A673 (cell line): ENCODE measurements around the gene TAOK2. TPM values are rescaled to one million over a fixed set of nuclear protein-coding genes. Genes with fewer than 3 reads are reported as not detected.
"Not testable (repeated sequence)": the region's sequence is repeated elsewhere in the genome, so short reads cannot be mapped to it uniquely, and the experiment has no call there.

ENCODE experiments used
- BruUV-seq: library from RNA; stranded (reverse); fragments of 400-500 nt; replicated peaks from 2 replicates; lab custom pipeline; 2021; lab: Mats Ljungman, UMichigan
- CTCF ChIA-PET: fragments of 300-600 bp; sonication (Branson Sonifier 250); formaldehyde crosslinking; loops from one replicate; lab custom pipeline; 2022; ENCODE audit warnings: antibody characterized with exemption; lab: Charles Lee
- POLR2A ChIA-PET: fragments of 300-600 bp; sonication (Branson Sonifier 250); formaldehyde crosslinking; loops from one replicate; lab custom pipeline; 2022; ENCODE audit warnings: antibody characterized with exemption; ENCODE audit not compliant: low non-redundant PET; lab: Charles Lee
- DNase-seq: peaks from one replicate; pipeline ENCODE4 v3.0.0-alpha.2; 2015; ENCODE audit warnings: low spot score
- H3K27ac ChIP-seq: fragments of 200-600 bp; sonication (generic); 2 replicates; pipeline ENCODE4 v1.5.1; 2016; ENCODE audit warnings: mixed run types, low read depth, mild to moderate bottlenecking, mixed read lengths, antibody characterized with exemption, low read length; ENCODE audit not compliant: poor library complexity, severe bottlenecking
- H3K27me3 ChIP-seq: fragments of 200-600 bp; sonication (generic); replicated peaks from 2 replicates; pipeline ENCODE4 v1.6.1; 2017; ENCODE audit warnings: mixed run types, low read depth, mild to moderate bottlenecking, mixed read lengths, antibody characterized with exemption, low read length; ENCODE audit not compliant: insufficient read depth, poor library complexity
- H3K36me3 ChIP-seq: fragments of 200-600 bp; sonication (generic); 2 replicates; pipeline ENCODE4 v1.6.1; 2016; ENCODE audit warnings: mixed run types, mild to moderate bottlenecking, mixed read lengths, antibody characterized with exemption, low read length; ENCODE audit not compliant: insufficient read depth, poor library complexity, severe bottlenecking
- H3K4me1 ChIP-seq: fragments of 200-600 bp; sonication (generic); 2 replicates; pipeline ENCODE4 v1.6.1; 2017; ENCODE audit warnings: mixed run types, mild to moderate bottlenecking, mixed read lengths, antibody characterized with exemption, low read length; ENCODE audit not compliant: insufficient read depth, poor library complexity, severe bottlenecking
- H3K4me3 ChIP-seq: fragments of 200-600 bp; sonication (generic); 2 replicates; pipeline ENCODE4 v1.5.1; 2016; ENCODE audit warnings: low read depth, mixed run types, mild to moderate bottlenecking, mixed read lengths, low read length; ENCODE audit not compliant: poor library complexity, severe bottlenecking
- H3K9me3 ChIP-seq: fragments of 200-600 bp; sonication (generic); 2 replicates; pipeline ENCODE4 v1.6.1; 2016; ENCODE audit warnings: mixed run types, low read depth, mild to moderate bottlenecking, mixed read lengths, antibody characterized with exemption, low read length; ENCODE audit not compliant: poor library complexity, severe bottlenecking
- CTCF ChIP-seq: fragments of 300-800, 200-600 bp; sonication (generic); conservative IDR thresholded peaks from 2 replicates; pipeline ENCODE4 v1.5.1; 2017; ENCODE audit warnings: low read depth, mild to moderate bottlenecking, antibody characterized with exemption, low read length, moderate library complexity, mixed read lengths
- EZH2 ChIP-seq: fragments of 200-600 bp; sonication (generic); IDR thresholded peaks from 2 replicates; pipeline ENCODE4 v1.6.1; 2017; ENCODE audit warnings: borderline replicate concordance, low read depth, mild to moderate bottlenecking, mixed read lengths, antibody characterized with exemption, low read length; ENCODE audit not compliant: poor library complexity, severe bottlenecking
- intact Hi-C: fragments of 100-400 bp; cut with micrococcal nuclease; formaldehyde crosslinking; loops from one replicate; pipeline ENCODE4 v1.10.0; 2022; ENCODE audit not compliant: unreplicated experiment
- total RNA-seq: library from RNA; stranded (reverse); gene quantifications from 2 replicates; pipeline ENCODE4 v1.2.3, GENCODE V29; 2021

TAOK2 gene
- total RNA-seq, 1 experiment from 2014 or later: 50.2 TPM

GRCh38 chr16:30040221-30040620, 66.6 kb downstream of the TAOK2 start:
- POLR2A ChIA-PET: no interaction called here
- CTCF ChIA-PET: interaction anchor here (0.5 kb wide), 1 partner anchor 362 kb away, joined by 3 read pairs; no protein-coding TSS in a partner anchor
- no TSS peak for BruUV-seq

GRCh38 chr16:30040690-30041089, 67.0 kb downstream of the TAOK2 start:
- H3K27ac ChIP-seq, H3K36me3 ChIP-seq, POLR2A ChIA-PET, H3K4me3 ChIP-seq, H3K27me3 ChIP-seq, DNase-seq, CTCF ChIA-PET, H3K4me1 ChIP-seq, BruUV-seq, H3K9me3 ChIP-seq: not testable (repeated sequence)
- intact Hi-C loops: loop anchor here (10.0 kb wide), 1 partner anchor 584 kb away; no protein-coding TSS in a partner anchor

More at GRCh38 chr16:30040221-30040620, 66.6 kb downstream of the TAOK2 start:
- no peak overlapping the region for H3K27ac ChIP-seq
- H3K4me1 ChIP-seq: no peaks in the 10 kb centered on the region
- H3K36me3 ChIP-seq: no peaks in the 10 kb centered on the region
- intact Hi-C loops: loop anchor here (10.0 kb wide), 1 partner anchor 585 kb away; no protein-coding TSS in a partner anchor
- no peak overlapping the region for H3K4me3 ChIP-seq
- no peaks in the 10 kb centered on the region for H3K9me3 ChIP-seq
- DNase-seq: no peak
- TF ChIP-seq CTCF (no peak), EZH2 (no peak)
- H3K27me3 ChIP-seq: no peaks in the 10 kb centered on the region

GRCh38 chr16:30041841-30042240, 68.2 kb downstream of the TAOK2 start:
- Histone ChIP-seq H3K36me3 (no peaks in the 10 kb centered on the region), H3K27me3 (no peaks in the 10 kb centered on the region), H3K9me3 (no peaks in the 10 kb centered on the region), H3K27ac (no peak overlapping the region), H3K4me1 (no peaks in the 10 kb centered on the region), H3K4me3 (no peak overlapping the region)
- POLR2A ChIA-PET: no interaction called here
- BruUV-seq: no TSS peak
- intact Hi-C loops: loop anchor here (10.0 kb wide), 1 partner anchor 583 kb away; no protein-coding TSS in a partner anchor
- CTCF ChIA-PET: interaction anchor here (0.9 kb wide), 1 partner anchor 14 kb away, joined by 11 read pairs; no protein-coding TSS in a partner anchor
- TF ChIP-seq CTCF (peak; percentile 63), EZH2 (no peak)
- peak; percentile 57 for DNase-seq

Other genes starting within 250 kb of the TAOK2 start
- gene C16orf54, start 227.9 kb upstream of the TAOK2 start, total RNA-seq: not detected in 2 replicates
- not detected in 2 replicates for gene ZG16, start 195.6 kb upstream of the TAOK2 start, total RNA-seq
- gene KIF22, start 183.1 kb upstream of the TAOK2 start, total RNA-seq: 171 and 186 TPM in 2 replicates
- gene MAZ, start 167.3 kb upstream of the TAOK2 start, total RNA-seq: 457 and 516 TPM in 2 replicates
- gene PRRT2, start 161.7 kb upstream of the TAOK2 start, total RNA-seq: 9.0 TPM in 2 replicates
- gene PAGR1, start 157.7 kb upstream of the TAOK2 start, total RNA-seq: 47.4 and 50.0 TPM in 2 replicates
- gene MVP, start 153.4 kb upstream of the TAOK2 start, total RNA-seq: 5.6 and 7.1 TPM in 2 replicates
- gene CDIPT, start 110.6 kb upstream of the TAOK2 start, total RNA-seq: 51.7 and 55.6 TPM in 2 replicates
- gene SEZ6L2, start 74.3 kb upstream of the TAOK2 start, total RNA-seq: 7.0 and 9.1 TPM in 2 replicates
- 2.0 and 2.5 TPM in 2 replicates for gene ASPHD1, start 73.4 kb upstream of the TAOK2 start, total RNA-seq
- gene KCTD13, start 47.6 kb upstream of the TAOK2 start, total RNA-seq: 32.4 and 33.3 TPM in 2 replicates
- gene TMEM219, start 11.8 kb upstream of the TAOK2 start, total RNA-seq: 48.3 and 52.7 TPM in 2 replicates
- 29.7 and 33.2 TPM in 2 replicates for gene HIRIP3, start 21.7 kb downstream of the TAOK2 start, total RNA-seq
- gene INO80E, start 22.4 kb downstream of the TAOK2 start, total RNA-seq: 115 and 120 TPM in 2 replicates
- 3.2 and 5.4 TPM in 2 replicates for gene DOC2A, start 37.2 kb downstream of the TAOK2 start, total RNA-seq
- gene C16orf92, start 49.3 kb downstream of the TAOK2 start, total RNA-seq: not detected in 2 replicates
- 1.9 and 2.6 TPM in 2 replicates for gene TLCD3B, start 57.4 kb downstream of the TAOK2 start, total RNA-seq
- 1,552 and 1,729 TPM in 2 replicates for gene ALDOA, start 91.9 kb downstream of the TAOK2 start, total RNA-seq
- 122 and 127 TPM in 2 replicates for gene PPP4C, start 102.1 kb downstream of the TAOK2 start, total RNA-seq
- gene TBX6, start 118.1 kb downstream of the TAOK2 start, total RNA-seq: 0.49 and 0.85 TPM in 2 replicates
- 4.7 and 9.1 TPM in 2 replicates for gene YPEL3, start 122.3 kb downstream of the TAOK2 start, total RNA-seq
- gene GDPD3, start 139.7 kb downstream of the TAOK2 start, total RNA-seq: 2.5 and 4.4 TPM in 2 replicates
- gene MAPK3, start 149.4 kb downstream of the TAOK2 start, total RNA-seq: 59.5 and 74.6 TPM in 2 replicates
- gene CORO1A, start 209.7 kb downstream of the TAOK2 start, total RNA-seq: 4.6 and 7.0 TPM in 2 replicates
- gene BOLA2B, start 219.8 kb downstream of the TAOK2 start, total RNA-seq: 180 and 225 TPM in 2 replicates
- 15.5 and 20.0 TPM in 2 replicates for gene SLX1A, start 220.0 kb downstream of the TAOK2 start, total RNA-seq
- gene SULT1A3, start 225.4 kb downstream of the TAOK2 start, total RNA-seq: 14.1 and 21.2 TPM in 2 replicates